Non-pigmented ciliary epithelial cell (primary cell): ENCODE results near the gene TNNT1.
A peak's percentile ranks its signal among the peaks of the same experiment; 100 is the strongest.
"Not testable (repeated sequence)": the region's sequence is repeated elsewhere in the genome, so short reads cannot be mapped to it uniquely, and the experiment has no call there.

Experiments
- DNase-seq: peaks from one replicate; pipeline ENCODE4 v3.0.0-alpha.2; 2010; ENCODE audit warnings: low read depth

TNNT1 gene

DNA sequence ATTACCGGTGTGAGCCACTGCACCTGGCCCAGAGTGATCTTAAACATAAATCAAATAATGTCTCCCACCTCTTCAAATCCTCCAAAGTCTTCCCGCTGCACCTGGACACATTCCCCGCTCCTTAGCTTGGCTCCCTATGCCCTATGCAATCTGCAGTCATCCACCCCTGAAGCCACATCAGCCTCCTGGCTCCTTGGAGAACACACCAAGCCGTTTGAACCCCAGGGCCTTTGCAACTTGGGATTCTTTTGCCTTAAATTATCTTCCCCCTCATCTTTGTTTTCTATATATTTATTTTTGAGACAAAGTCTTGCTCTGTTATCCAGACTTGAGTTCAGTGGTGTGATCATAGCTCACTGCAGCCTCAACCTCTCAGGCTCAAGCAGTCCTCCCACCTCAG, 20.1 kb upstream of the TNNT1 start:
- DNase-seq, result no peak

DNA sequence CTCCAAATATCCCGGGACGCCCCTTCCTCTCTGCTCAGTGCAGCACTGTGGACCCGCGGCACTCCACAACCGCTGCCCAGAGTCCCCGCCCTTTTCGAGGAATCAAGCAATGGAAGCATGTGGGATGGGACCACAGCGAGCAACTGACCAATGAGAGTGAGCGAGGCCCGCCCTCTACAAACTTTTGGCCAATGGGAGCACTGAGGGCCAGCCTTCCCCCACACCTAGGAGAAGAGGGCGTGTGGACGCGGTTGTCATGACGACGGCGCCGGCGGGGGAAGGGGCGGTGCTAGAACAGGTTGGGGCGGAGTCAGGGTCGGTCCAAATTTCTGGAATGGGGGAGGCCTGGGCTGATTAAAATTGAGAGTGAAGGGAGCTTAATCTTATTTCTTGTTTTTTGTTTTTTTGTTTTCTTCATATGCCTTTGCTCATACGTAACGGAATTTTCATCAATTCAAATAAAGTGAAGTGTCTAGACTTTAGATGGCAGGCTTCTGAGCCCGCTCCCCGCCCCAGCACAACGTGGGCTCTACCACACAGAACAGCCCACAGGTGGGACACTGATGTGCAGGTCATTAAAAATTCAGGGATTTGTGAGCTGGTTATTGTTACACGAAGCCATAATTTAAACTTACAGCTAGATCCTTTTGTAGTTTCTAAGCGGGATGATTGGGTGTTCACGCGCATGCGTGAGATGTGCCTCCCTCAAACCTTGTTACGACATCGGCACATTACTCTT, 17.7 kb upstream of the TNNT1 start, which contains the start of gene DNAAF3:
TSS of gene DNAAF3 (minus strand) at position 84 of the 739 bp plus-strand sequence. CDS start 200 bp downstream, outside the sequence.
- DNase-seq, result peak; percentile 92

DNA sequence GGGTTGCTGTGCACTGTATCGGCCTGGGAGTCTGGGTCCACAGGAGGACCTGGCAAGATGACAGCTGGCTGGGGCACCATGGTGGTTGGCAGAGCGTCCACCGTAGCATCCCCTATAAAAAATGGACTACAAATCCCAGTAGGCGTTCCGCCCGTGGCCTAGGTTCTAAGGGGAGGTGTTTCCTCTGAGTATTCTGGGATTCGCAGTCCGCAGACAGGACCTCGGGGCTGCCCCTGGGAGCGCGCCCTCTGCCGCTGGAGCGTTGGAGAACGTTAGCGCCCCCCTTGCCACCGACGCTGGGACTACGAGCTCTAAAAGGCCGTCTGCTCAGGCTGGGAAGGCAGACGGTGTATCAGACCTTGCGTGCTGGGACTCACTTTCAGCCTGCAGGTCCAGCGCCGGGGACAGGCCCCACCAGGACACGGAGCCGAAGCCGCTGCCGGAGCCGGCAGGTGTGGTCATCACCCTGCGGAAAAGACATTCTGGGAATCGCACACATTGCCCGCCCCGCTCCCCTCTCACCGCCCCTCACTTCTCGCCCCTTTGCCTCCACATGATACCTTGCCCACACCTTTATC, 17.0 kb upstream of the TNNT1 start:
- DNase-seq, result peak; percentile 47

DNA sequence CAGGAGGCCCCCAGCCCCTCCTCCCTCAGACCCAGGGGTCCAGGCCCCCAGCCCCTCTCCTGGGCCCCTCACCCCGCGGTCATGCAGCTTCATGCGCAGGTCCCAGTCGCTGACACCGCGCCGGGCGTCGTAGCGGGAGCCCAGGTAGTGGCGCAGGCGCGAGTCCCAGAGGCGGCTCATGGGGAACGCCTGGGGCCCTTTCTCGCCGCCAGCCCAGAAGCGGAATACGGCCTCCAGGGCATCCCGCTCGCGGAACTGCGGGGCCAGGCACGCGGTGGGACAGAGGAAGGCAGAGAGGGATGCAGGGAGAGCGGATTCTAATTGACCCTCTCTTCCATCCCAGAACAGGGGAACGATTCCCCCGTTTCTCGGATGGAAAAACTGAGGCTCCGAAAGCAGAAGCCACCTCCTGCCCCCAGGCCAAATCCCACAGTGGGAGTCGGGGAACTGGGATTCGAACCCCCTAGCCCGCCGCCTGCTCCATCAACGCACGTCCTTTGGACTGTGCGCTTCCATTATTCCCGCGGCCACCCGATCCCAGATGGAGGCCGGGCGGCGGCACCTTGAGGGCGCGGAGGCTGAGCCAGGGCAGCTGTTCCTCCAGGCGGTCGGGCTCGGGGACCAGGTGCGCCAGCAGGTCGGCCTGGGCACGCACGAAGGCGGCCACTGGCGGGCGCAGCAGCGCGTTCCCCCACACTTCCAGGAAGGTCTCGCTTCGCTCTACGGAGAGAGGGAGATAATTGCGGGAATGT, 12.7 kb upstream of the TNNT1 start:
- DNase-seq, result no peak

DNA sequence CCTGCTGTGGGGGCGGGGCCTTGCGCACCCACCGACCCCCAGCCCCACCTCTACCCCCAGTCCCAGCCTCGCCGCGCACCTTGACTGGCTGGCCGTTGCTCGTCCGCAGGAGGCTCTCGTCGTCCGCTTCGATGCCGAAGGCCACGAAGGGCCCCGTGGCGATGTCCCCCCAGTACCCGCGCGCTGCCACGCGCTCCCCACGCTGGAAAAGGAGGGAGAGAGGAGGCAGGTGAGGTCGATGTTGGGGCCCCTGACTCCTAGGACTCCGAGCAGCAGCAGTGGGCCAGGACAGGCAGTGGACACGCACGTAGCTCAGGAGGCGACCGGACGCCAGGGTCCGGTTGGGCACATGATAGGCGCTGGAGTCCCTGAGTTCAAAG, 12.0 kb upstream of the TNNT1 start:
- no peak for DNase-seq

DNA sequence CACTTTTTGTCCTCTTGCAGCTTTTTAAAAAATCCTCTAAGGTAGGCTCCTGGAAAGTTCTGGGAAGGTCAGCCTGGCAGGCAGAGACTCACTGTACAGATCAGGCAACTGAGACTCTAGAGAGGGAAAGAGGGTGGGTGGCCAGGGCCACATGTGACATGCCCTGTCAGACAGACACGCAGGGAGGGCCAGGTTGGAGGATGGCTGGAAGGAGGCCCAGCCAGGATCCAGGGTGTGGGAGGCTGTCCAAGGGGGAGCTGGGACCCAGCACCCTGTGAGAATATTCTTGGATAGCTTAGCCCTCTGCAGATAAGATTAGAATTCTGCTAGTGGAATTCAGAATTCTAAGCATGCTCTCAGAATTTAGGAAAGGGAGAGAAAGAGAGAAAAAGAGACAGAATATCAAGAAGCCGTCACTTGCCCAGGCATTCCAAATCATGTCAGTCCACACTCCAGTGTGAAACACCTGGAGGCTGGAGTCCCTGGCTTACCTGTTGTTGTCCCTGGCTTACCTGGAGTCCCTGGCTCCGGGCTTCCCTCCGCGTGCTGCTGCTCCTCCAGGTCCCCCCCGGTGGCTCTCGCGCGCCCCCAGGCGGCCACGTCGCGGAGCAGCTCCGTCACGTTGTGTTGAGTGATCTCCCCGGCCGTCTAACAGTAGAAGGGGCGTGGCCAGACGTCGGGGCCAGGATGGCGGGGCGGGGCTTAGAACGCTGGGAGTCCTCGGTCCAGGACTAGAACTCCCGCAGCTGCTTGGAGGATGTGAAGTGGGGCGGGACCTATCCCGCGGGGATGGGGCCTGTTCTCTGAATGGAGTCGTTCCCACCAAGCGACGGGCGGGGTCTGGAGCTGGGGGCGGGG, 11.4 kb upstream of the TNNT1 start:
- DNase-seq, result no peak

DNA sequence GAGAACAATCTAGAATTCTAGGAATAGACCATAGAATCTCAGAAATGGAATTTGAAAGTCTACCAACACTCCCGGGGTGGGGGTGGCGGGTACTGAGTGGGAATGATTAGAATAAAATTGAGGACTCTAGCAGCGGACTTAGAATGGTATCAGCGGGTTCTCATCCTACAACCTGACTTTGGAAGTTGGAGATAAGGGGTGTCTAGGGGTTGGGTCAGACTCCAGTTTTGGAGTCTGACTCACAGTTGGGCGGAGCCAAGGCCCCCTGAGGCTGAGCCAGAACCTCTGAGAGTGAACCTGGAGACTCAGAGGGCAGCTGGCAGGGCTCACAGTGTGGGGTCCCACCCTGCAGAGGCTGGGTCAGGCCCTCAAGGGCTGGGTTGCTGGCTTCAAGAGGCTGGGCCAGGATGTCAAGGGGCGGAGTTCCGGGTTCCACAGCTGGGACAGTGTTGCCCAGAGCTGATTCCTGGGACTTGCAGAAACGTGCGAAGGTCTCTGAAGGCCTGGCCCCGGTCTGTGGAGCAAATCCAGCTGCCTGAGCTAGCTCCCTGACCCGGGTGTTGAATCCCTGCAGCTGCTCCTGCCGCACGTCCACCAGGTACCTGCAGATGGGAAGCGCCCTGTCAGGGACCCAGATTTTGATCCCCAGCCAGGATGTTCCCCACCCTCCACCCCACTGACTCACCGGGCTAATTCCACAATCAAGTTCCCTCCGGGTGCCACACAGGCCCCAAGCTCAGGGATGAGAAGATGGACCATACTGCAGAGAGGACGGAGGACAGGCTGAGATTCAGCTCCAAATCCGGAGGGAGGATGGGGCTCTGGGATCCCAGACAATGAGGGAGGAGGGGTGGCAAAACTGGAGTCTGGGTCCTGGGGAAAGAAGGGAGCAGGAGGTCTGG, 10.1 kb upstream of the TNNT1 start:
- DNase-seq, result no peak

DNA sequence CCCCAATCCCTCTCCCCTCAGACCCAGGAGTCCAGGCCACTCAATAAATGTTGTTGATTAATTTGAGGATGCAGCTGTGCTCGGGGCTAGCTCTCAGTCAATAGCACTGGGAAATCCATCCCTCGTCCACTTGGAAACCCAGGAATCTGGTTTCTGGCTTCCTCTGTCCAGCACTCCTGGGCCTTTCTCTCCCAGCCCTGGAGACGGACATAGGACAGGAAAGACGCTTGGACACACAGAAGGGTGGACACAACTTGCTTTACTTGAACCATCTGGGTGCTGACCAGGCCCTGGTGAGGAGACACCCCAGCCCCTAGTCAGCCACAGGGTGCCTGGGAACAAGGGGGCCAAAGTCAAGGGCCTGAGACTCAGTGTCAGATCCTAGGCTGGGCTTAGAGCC, 9.4 kb upstream of the TNNT1 start:
- no peak for DNase-seq

DNA sequence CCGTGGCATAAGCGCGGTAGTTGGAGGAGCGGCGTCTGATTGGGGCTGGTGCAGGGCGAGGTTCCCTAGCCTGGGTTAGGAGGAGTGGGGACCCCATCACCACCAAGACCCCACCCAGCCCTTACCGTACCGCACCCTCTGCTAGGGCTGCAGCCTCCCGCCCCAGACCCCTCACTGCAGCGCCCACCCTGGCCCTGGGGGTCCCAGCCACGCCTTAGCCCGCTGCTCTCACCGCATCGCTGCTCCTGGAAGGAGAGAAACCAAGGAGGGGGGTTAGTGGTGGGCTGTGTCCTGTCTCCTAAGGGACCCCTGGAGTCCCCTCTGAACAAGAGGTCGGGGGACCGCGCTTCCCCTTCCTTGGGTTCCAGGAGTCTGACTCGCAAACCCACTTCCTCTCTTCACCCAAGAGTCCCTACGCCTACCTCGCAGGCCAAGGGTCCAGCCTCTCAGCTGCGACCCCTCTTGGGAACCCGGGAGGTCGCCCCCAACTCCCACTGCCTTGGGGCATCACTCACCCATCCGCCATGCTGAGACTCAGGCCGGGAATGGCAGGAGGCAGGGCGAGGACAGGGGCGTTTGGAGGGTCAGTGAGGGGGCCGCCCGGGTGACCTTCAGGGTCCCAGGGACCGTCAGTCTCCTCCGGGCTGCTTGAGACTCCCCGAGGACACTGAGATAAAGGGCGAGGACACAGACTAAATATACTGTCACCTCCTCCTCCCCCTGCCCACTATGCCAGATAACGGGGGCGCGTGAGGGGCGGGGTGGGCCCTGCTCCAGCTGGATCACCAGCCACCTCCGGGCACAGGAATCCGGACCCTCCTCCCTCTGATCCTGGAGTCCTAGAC, 8.3 kb upstream of the TNNT1 start, which contains the start of gene TNNI3:
TSS of gene TNNI3 (minus strand) at position 669 of the 845 bp plus-strand sequence. CDS start at position 526, 143 bp downstream.
- no peak for DNase-seq

DNA sequence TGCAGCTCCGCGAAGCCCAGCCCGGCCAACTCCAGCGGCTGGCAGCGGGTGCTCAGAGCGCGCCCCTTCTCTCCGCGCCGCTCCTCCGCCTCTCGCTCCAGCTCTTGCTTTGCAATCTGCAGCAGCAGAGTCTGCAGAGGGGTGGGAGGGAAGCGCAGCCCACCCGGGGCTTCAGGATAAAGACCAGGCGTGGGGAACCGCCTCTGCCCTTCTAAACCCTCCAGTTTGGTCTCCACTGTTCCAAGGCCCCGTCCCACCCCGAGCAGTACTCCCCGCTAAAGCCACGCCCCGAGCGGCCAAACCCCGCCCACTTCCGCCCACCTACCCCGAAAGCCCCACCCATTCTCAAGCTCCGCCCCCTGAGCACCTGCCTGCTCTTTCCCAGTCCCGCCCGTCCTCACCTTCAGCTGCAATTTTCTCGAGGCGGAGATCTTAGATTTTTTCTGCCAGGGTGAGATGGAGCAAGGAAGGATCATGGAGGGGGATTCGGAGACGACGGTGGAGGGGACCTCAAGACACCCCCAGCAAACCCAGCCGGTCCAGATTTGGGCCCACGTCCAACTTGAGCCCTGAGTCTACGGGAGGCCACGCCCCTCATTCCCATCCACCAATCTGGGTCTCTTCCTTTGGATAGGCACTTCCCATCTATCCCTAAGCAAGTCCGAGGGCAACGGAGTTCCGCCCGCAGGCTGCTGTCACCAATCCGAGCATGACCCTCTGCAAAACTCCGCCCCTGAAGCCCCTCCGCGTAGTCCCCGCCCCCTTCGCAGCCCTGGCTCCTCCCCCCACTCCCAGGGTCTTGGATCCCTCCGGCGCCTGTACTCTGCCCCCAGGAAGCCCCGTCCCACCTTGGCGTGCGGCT, 7.4 kb upstream of the TNNT1 start:
- no peak for DNase-seq

DNA sequence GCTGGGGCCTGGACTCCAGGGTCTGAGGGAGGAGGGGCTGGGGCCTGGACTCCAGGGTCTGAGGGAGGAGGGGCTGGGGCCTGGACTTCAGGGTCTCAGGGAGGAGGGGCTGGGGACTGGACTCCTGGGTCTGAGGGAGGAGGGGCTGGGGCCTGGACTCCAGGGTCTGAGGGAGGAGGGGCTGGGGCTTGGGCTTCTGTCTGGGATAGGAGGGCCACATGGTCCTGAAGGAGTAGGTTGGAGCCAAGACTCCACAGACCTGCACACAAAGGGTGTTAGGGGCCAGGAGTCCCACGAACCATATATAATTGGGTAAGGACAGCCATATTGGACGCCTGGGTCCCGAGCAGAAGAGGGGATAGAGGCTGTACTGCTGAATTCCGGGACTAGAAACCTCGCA, 6.8 kb upstream of the TNNT1 start:
- not testable (repeated sequence) for DNase-seq

DNA sequence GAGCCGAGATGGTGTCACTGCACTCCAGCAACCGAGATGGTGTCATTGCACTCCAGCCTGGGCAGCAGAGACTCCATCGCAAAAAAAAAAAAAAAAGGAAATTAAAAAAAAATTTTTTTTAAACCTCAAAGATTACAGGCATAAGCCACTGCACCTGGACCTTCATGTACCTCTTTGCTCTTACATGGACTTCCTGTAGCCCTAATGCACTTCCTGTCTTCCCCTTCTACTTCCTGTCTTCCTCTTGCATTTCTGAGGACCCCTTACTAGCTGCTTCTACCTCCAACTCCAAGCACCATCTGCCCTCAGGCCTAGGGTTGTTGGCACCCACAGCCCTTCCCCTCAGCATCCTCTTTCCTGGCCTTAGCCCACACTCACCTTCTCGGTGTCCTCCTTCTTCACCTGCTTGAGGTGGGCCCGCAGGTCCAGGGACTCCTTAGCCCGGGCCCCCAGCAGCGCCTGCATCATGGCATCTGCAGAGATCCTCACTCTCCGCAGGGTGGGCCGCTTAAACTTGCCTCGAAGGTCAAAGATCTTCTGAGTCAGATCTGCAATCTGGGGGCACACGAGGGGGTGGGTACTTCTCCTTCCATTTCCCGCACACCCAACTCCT, 4.8 kb upstream of the TNNT1 start:
- no peak for DNase-seq

DNA sequence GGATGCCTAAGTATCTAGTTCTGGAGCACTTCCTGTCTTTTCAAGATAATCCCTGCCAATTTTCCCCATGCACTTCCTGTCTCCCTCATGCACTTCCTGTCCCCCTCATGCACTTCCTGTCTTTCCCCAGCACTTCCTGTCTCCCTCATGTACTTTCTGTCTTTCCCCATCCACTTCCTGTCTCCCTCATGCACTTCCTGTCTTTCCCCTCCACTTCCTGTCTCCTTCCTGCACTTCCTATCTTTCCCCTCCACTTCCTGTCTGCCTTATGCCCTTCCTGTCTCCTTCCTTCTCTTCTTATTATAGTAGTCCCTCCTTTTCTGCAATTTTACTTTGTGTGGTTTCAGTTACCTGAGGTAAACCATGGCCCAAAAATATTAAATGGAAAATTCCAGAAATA, 3.0 kb upstream of the TNNT1 start:
- DNase-seq, result no peak

DNA sequence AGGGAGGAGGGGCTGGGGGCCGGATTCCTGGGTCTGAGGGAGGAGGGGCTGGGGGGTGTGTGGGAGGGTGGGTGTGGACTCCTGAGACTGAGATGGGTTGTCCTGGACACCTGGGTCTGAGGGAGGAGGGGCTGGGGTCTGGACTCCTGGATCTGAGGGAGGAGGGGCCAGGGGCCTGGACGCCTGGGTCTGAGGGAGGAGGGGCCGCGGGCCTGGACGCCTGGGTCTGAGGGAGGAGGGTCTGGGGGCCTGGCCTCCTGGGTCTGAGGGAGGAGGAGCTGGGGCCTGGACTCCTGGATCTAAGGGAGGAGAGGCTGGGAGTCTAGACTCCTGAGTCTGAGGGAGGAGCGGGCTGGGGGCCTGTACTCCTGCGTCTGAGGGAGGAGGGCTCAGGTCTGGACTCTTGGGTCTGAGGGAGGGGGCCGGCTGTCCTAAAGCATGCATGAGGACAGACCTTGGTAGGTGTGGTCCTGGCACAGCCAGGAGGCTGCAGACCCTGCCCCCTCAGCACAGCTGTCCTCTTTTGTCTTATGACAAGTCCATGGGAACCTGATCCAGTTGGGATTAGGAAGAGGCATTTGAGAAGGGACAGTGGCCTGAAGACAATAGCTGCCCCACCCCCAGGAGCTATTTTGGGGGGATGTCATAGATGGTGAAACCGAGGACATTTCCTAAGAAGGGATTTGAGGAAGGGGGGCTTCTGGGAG, 1.3 kb downstream of the TNNT1 start:
- DNase-seq, result no peak

DNA sequence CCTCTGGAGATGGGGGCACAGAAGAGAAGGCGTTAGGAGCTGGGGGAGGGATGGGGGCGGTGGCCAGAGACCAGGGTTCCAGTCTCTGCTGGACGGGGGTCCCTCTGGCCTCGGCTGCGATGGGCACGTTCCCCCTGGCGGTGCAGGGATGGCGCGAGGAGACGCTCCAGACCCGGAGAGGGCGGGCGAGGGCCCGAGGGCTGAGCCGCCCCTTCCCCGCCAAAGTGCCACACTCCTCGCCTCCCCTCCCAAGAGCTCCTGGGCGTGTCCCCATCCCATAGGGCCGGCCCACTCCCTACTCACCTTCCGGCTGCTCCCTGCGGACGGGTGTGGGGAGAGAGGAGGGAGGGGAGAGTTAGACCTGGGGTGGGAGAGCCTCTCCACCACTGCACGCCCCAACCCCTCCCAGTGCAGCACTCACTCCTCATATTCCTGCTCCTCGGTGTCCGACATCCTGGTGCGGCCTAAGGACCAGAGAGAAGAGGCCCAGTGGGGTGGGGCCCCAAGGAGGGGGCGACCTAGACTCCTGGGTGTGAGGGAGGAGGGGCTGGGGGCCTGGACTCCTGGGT, 2.2 kb downstream of the TNNT1 start:
- no peak for DNase-seq

DNA sequence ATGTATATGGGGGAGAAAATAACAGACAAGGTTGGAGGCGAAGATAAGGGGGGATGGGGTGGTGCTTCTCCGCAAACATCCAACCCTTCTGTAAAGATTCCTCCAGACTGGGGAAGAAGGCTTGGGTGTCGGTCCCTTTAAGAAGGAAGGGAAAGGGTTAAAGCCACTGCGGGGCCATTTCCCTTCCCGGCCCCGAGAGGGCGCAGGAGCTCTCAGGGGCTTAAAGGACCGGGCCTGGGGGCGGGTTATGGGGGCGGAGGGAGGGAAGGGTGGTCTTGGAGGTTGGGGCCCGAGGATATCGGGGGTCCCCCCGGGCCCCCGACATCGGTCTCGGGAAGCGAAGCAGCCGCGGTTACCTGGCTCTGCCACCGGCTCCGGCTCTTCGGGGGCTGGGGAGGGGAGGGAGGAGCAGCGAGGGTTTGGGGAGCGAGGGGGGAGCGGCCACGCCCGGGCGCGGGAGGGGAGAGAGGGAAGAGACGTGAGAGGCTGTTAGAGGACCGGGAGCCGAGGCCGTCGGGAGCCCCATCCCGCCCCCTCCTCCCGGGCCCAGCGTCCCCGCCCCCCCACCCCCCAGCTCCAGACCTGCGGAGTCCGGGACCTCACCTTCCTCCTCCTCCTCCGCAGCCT, 2.8 kb downstream of the TNNT1 start:
- DNase-seq, result no peak

DNA sequence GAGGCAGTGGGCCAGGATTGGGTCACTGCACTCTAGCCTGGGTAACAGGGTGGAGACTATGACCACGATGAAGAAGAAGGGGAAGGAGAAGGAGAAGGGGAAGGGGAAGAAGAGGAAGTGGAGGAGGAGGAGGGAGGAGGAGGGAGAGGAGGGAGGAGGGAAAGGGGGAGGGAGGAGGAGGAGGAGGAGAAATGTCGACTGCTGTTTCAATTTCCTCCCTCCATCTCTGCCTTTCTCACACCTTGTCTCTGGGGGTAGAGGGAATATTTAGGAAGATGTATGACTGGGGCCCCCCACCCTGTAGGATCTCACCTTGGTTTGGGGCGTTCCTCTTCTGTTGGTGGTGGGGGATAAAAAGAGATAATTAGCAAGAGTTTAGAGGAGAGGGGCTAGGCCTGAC, 3.8 kb downstream of the TNNT1 start:
- no peak for DNase-seq
